Stimulated activated naive CD8-positive, alpha-beta T cell treated with anti-CD3 and anti-CD28 coated beads, Interleukin-15, Interleukin-2, amounts not matched to agents 100 U/mL and 50 U/mL, for 24 hours (primary cell): ENCODE measurements around the gene ARID3C.
"Not testable (repeated sequence)": the region's sequence is repeated elsewhere in the genome, so short reads cannot be mapped to it uniquely, and the experiment has no call there.

Source experiments
- ATAC-seq: fragments of 150-1000 bp; cut with Tn5 transposase; one replicate; pipeline ENCODE4 v1.10.0; 2021
- DNase-seq: peaks from one replicate; pipeline ENCODE4 v3.0.0; 2021

Gene ARID3C

DNA sequence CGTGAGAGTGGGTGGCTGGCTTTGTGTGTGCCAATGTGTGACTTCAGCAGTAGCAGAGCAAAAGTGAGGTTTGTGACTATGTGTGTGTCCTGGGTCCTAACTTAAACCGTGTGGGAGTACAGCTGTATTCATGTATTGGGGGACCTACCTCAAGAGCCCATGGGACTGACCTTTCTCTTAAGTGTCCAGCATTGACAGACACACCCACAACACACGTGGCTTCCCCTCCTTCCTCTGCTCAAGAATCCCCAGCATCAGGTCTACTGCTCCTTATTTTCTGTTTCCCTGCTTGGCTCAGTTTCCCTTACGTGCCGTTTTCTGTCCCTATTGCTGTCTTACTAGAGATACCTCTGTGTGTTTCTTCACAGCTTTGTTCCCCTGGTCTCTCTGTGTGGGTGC, 23.7 kb upstream of the ARID3C start:
- ATAC-seq (no peak), DNase-seq (no peak)

DNA sequence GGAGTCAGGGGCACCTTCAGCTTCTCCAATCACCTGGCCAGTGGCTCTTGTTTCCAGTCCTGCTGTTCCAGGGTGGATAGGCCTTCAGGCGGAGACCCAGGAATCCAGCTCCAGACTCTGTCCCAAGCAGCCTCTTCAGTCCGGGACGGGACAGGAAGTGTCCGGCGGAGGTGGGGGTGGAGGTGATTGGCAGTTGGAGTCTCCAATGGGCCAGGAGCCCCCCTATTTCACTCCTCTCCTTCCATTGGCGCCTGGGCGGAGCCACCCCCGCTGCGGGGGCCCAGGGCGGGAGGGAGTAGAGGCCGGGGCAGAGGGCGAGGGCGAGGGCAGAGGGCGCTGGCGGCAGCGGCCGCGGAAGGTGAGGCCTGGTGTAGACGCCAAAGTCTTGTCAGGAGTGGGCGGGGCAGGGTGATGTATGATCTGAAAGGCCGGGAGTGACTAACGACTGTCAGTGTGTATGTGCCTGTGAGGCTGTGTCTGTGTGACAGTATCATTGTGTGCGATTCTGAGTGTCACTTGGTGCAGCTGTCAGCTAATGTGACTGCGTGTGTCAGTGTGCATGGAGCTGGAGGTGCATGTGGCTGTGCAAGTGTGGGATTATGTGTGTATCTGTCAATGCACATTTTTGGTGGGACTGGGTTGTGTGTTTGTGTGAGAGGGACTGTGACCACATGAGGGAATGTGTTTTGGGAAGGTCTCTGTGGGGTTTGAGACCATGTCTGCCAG, 23.2 kb upstream of the ARID3C start, which contains the start of gene IL11RA:
TSS of gene IL11RA (plus strand) at position 310 of the 726 bp plus-strand sequence. CDS start 3,033 bp downstream, outside the sequence.
- ATAC-seq (peak; percentile 75), DNase-seq (peak; percentile 63)

DNA sequence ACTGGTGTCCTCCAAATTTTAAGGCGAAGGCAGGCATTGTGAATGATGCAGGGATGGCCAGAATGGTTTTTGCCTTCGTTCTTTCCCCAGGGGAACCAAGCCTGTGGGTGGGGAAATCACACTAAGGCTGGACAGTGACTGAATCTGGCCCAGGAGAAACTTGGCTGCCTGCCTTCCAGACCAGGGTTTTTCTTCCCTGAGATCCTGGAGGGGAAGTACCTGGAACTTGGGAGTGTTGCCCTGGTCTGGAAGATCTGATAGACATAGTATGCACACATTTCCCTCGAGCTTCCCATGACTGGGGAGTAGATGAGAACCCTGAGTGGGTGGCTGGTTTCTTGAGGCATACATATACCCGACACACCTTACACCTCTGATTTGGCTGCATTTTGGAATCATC, 22.5 kb upstream of the ARID3C start:
- no peak for ATAC-seq
- no peak for DNase-seq

- no peak for ATAC-seq
These were observed 21.9 kb upstream of the ARID3C start for GRCh38 chr9:34650816-34651215.

GRCh38 chr9:34648673-34649072, 19.8 kb upstream of the ARID3C start:
- DNase-seq: no peak
- ATAC-seq: no peak

More at GRCh38 chr9:34650816-34651215, 21.9 kb upstream of the ARID3C start:
- DNase-seq: no peak

DNA sequence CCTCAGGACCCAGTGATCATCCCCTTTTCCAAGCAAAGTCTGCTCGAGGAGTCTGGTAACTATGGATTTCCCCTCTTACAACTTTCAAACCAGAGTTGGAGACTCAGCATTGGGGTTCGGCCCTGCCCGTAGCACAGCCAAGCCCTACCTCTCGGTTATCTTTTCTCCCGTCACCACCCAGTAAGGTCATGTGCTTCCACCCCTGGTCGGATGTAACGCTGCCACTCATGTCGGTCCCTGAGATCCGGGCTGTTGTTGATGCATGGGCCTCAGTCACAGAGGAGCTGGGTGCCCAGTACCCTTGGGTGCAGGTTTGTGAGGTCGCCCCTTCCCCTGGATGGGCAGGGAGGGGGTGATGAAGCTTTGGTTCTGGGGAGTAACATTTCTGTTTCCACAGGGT, 18.8 kb upstream of the ARID3C start:
- no peak for DNase-seq
- ATAC-seq: no peak

GRCh38 chr9:34647084-34647403, 18.2 kb upstream of the ARID3C start:
- no peak for ATAC-seq
- DNase-seq: no peak

DNA sequence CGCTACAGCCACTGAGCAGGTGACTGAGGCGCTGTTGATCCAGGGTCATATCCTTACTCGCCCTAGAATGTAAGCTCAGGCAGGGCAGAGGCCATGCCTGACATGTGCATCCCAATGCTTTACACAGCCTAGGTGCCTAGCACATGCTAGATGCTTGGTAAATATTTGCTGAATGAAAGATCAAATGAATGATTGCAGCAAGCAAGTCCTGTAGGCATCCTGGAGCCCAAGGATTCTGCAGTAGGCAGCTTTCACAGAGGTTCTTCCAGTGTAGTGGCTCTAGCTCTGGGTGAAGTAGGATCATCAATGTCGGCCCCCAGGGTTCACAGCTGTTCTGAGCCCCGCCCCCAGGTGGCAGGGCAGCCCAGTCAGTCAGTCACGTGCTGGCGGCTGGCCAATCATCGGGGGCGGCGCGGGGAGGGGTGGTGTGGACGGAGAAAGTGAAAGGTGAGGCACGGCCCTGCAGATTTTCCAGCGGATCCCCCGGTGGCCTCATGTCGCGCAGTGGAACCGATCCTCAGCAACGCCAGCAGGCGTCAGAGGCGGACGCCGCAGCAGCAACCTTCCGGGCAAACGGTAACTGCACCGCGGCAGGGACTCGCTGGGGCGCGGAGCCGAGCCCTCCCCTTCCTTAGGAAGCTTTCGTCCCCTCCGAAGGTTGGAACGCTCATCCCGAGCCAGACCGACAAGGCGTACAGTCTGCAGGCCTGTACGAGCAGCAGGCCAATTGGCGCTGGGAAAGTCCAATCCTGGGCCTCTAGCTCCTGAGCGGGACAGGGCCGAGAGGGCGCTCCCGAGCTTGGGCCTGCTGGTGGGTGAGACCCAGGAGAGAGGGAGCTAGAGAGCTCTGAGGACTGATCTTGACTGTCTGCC, 17.6 kb upstream of the ARID3C start, which contains the start of gene GALT:
TSS of gene GALT (plus strand) at position 465 of the 873 bp plus-strand sequence. CDS start at position 495, 30 bp downstream.
- ATAC-seq (peak; percentile 85), DNase-seq (peak; percentile 99)

GRCh38 chr9:34644766-34645314, 16.0 kb upstream of the ARID3C start:
- ATAC-seq (no peak), DNase-seq (no peak)

DNA sequence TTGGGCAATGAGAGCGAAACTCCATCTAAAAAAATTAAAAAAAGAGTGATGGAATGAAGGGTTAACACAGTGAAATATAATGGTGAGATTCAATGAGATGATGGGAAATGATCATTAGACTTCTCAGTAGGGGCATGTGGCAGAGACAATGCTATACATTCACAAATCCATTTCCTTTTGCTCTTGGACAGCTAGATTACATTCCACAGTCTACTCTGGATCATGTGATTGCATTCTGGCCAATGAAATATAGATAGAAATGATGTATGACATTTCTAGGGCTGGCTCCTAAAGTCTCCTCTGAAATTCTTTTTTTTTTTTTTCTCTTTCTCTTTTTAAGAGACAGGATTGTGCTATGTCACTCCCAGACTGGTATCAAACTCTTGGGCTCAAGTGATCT, 13.8 kb upstream of the ARID3C start:
- DNase-seq: no peak
- no peak for ATAC-seq

- DNase-seq, ATAC-seq: not testable (repeated sequence)
These were observed 10.5 kb upstream of the ARID3C start for GRCh38 chr9:34639322-34639721.

DNA sequence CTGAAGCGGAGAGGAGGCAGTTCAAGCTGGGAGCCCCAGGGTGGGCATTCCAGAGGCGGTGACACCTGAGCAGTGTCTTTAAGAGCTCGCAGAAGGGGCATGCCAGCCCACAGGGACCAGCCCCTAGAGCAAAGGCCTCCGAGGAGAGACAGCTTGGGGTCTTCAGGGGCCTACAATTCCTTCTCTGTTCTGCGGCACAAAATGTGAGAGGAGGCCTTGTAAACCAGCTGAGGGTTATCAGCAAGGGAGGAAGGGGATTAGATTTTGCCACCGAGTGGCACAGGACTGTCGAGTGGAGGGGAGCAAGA, 9.2 kb upstream of the ARID3C start:
- DNase-seq: no peak

DNA sequence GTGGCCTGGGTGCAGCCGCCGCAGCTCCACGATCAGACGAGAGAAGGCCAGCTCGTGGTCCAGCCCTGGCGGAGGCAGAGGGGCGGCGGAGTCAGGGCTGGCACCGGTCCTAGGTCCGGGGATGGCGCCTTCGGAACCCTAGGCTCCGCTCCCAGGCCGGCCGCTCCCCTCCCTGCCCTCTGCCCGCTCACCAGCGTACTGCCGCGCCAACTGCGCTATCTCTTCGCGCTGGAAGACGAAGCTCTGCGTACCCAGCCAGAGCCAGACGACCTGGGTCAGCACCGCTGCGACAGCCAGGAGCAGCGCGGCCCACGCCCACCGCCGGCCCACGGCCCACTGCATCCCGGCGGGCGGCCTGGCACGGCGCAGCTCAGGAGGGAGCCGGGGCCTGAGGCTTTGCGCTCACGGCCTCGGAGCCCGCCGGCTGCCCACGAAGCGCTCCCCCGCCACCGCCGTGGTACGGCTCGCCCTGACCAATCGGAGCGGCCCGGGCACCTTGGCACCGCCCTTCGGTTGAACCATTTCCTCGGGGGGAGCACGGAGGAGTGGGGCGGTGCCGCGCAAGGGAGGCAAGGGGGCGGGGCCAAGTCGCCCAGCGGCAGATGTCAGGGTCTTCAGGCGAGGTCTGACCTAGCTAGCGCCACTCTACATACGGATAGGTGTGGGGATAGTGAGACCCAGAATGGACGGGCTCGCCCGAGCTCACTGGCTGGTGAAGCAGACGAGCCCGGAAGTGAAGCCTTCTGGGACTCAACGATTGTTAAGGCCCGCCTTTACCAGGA, 8.7 kb upstream of the ARID3C start, which contains the start of gene SIGMAR1:
TSS of gene SIGMAR1 (minus strand) at position 432 of the 782 bp plus-strand sequence. CDS start at position 342, 90 bp downstream.
- ATAC-seq: peak; percentile 92
- peak; percentile 96 for DNase-seq

More for the DNA sequence above, 9.2 kb upstream of the ARID3C start:
- no peak for ATAC-seq

- DNase-seq: peak; percentile 33
- ATAC-seq: no peak
These were observed 8.0 kb upstream of the ARID3C start for GRCh38 chr9:34636791-34637355.

DNA sequence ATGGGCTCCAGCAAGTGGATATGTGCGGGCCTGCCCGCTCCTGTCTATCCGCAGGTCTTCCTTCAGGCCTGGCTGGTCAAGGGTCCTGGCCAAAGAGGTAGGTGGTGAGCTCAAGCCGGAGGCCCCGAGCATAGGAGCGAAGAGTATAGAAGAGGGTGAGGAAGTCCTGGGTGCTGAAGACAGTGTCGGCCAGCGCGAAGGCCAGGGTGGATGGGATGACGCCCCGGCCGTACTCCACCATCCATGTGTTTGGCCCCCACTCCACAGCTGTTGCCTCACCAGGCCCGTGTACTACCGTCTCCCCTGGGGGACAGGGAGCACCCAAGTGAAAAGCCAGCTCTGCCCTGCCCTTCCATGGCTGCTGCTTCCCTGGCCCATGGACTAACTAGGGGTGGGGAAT, 6.7 kb upstream of the ARID3C start:
- DNase-seq (no peak), ATAC-seq (no peak)

DNA sequence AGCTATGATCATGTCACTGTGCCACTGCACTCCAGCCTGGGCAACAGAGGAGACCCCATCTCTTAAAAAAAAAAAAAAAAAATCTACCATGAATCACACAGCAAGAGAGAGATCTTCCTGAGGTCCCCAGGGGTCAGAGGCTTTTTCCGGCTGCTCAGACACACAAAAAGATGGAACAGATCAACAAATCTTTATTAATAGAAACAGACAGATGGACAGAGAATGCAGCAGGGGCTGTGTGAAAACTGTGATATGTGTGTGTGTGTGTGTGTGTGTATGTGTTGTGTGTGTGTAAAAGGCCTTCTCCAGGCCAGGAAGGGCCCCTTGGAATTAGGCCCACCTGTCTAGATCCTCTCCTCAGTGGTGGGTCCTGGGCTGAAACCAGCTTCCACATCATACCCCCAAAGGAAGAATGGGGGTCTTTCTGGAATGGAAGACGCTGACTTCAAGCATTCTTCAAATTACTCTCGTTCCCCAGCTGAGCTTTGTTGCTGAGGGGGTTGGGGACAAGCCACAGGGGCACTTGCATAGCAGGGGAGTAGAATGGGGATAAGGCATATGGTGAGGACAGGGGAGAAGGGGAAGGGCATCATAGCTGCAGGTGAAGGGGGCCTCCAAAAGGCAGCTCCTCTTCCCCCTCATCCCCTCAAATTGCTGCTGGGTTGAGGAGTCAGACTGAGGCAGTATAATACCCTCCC, 5.8 kb upstream of the ARID3C start:
- ATAC-seq (no peak), DNase-seq (no peak)

GRCh38 chr9:34633851-34634550, 5.1 kb upstream of the ARID3C start:
- ATAC-seq: no peak
- peak; percentile 81 for DNase-seq

DNA sequence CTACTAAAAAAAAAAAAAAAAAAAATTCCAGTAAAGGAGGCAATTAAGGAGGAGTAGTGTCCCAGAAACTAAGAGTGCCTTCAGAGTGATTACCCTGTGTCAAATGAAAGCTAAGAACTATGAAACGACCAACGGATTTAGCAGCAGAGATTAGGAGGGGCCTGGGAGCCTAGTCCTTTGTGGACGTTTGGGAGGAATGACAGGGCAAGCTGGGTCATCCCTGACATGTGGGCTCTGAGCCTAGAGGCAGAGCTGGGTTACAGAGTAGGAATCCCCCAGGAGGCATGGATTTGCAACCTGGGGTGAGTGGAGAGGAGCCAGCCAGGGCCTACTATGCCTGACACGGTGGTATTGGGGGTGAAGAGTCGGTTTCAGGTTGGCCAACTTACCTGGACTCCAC, 4.3 kb upstream of the ARID3C start:
- DNase-seq: no peak

GRCh38 chr9:34630402-34631154, 1.7 kb upstream of the ARID3C start:
- ATAC-seq (no peak), DNase-seq (no peak)

More for the DNA sequence above, 4.3 kb upstream of the ARID3C start:
- no peak for ATAC-seq

DNA sequence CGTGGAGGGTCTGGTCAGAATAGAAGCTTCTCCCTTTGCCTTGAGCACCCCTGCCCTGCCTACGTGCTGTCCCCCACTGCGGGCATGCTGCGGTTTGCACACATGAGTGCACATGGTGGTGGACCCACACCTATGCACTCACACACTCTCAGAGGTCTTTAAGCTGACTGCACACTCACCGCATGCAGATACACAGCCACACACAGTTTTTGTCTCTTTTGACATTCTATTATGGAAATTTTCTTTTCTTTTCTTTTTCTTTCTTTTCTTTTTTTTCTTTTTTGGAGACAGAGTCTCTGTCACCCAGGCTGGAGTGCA, 584 bp upstream of the ARID3C start:
- DNase-seq (no peak), ATAC-seq (no peak)
